NCI-H2107 treated with DMSO at 0.1 percent for 48 hours (cell line): ENCODE measurements around the gene MGST2.

ENCODE experiments used
- DNase-seq: peaks from one replicate; lab custom pipeline; 2025; ENCODE audit not compliant: unreplicated experiment; lab: John Stamatoyannopoulos, UW

The MGST2 gene

DNA sequence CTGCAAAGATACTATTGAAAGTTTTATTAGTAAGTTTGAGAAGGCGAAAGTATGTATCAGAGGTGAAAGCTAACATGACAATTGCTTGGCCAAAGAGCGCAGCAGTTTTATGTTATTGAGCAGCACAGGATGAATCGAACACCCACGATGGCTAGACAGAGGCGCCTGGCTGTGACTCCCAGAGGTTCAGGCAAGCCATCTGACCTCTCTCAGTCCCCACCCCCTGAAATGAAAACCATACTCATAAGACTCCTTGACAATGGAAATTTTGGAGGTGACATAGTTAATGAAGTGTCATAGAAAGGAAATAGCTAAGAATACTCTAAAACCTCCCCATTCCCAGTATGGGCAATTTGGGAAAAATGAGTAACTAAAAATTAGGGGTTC lies 70.6 kb downstream of the MGST2 start:
- no peak for DNase-seq

DNA sequence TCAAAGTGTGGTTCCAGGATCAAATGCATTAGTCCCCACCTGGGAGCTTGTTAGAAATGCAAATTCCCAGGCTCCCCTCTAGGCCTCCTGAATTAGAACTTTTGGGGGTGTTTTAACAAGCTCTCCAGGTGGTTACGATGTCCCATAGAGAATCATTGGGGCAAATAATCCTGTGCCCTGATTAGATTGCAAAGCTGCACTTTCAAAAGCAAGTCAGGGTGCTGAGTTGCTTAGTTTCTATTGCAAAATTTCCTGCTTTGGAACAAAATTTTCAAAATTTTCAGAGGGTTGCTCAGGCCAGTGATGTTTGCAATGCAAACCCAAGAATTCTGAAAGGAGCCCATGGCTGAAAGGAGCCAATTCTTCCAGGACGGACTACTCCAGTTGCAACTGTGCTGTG lies 71.0 kb downstream of the MGST2 start:
- DNase-seq: no peak

DNA sequence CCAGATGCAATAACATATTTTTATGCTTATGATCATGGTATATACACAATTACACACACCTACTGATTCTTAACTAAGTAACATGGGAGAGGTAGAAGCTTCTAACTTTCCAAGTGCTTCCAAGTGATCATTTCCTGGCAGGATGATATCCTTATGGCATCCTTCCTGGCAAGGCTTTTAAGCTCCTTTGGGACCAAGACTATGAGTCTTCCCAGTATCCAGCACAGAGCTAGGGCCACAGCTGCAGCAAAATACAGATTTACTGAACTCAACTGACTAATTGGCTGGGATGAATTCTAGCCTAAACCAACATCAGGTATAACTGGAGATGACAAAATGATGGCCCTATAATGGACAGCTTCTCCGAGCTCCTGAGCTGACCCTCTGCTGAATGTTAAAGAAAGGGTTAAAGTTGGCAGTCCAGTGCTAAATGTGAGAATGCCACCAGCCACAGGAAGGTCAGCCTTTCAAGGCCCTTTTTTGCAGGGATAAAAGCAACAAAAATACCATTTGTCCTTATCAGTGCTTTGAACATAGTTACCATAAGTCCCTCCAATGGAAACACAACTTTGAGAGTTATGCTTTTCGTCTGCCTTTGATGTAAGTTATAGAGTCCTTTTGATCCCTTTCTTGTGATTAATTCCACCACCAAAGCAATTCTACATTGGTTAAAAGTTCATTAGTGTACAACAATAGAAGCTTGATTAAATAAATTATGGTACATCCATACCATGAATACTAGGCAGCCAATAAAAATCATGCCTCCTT lies 73.4 kb downstream of the MGST2 start:
- DNase-seq: no peak

DNA sequence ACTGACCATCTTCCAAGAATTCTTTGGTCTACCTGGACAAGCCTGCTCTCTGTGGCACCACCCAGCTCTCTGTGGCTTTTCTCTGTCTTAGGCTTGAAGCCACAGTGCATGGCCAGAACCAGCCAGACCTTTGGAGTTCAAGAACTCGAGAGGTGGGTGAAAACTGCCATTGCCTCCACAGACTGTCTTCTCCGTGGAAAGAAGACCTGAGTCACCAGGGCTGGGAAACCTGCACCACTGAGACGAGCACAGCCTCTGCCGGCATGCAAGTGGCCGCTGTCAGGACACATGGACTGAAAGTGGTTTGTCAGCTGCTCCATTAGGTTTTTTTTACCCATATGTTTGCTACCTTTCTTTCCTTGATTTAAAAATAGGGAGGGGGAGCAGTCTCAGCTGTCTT lies 74.5 kb downstream of the MGST2 start:
- DNase-seq: no peak

DNA sequence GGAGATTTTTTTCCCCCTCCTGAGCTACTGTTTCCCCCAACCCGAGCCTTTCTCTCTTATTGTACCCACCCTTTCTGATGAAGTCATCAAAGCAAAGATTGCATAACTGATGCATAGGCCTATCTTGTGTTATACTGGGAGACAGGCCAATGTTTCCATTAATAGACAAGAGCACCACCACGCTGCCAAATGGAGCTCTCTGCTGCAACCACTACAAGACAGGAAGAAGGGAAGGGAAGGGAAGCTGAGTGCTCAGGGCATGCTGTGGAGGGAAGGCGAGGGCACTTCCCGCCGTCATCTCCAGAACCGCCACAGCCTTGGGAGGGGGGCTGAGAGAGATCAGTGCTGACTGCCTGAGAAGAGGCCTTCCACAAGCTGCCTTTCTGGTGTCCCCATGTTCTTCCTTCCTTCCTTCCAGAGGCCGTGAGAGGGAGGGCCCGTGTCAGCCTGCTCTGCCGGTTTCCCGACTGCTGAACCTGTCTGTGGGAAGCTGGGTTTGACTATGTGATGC lies 75.0 kb downstream of the MGST2 start:
- DNase-seq: peak; percentile 68

DNA sequence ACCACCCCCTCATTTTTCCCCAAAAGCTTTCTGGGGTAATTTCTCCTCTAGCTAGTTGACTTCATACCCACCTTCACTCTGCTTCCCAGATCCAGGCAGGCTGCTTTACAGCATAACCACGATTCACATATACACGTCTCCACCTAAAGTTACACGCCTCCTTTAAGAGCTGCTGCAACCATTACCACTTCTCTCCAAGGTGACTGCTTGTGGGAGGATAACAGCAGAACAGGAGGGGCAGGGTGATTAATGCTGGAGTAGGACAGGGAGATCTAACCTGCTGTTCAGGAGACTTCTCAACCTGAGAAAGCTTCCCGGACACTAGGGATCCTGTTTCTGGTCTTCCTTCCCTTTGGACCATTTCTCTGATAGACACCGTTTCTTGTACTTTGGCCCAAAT lies 77.4 kb downstream of the MGST2 start:
- no peak for DNase-seq

DNA sequence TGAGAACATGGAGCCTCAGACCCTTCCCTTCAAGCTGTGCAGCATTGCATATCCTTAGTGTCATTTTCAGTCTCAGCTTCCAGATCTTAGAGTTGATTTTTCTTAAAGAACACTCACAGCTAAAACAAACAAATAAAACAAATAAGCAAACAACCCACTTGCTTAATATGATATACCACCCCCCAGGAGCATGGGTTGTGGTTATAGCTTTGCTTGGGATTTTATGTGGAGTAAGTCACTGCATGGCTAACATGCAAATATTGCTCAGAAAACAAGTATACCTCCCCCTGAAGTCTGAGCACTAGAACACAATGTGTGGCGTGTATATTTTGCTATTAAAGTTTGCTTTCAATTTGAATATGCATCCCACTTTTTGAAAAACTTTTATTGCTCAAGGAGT lies 78.6 kb downstream of the MGST2 start:
- no peak for DNase-seq

DNA sequence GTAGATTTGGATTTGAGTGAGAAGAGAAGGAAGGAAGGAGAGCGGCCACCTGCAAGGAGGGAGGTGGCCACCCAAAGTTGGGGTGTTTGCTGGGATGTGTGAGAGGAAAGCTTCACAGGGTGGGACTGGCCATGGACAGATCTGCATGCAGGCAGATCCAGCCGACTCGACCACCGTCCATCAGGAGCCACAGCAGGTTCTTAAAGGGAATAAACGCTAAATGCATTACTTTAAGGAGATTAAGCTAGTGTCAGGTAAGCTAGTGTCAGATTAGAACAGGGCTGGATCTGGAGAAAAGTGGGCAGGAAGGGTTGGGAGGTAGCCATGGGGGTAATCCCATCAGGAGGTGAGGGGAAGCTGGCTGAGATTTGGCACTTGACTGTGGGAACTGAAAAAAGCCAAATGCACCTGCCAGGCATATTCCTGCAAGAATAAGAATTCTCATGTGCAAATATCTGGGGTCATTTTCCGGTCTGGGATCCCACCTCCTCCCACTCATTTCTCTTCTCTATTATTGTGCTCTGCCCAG lies 79.6 kb downstream of the MGST2 start:
- DNase-seq: no peak

DNA sequence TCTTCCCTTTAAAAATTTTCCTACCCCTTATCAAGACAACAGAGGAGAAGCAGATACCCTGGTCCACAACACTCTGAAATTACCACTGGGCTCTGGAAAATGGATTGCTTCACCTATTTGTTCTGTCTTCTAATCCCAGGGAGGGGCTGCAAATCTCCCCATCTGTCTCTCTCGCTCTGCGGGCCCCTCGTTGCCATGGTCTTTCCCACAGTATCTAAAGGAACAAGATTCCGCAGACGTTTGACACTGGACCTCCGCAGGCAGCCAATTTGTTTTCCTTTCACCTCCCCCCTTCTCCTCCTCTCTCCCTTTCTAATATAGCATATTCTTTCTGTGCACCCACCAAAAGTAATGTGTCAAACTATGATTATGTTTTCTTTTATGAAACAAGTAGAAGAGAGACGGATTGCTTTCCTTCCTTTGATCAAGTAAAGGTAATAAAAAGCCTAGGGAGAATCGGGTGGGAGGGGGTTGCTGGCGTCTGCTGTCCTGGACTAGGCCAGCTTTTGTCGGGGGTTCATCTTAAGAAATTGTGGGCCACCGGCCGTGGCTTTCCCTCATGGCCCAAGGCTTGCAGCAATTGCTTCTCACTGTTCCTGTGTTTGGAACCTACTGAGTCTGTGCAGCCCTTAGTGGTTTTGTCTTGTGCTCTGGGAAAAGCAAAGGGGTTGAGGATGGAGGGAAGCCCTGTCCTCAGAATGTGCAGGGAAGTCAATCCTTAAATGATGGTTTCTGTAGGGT lies 81.0 kb downstream of the MGST2 start:
- no peak for DNase-seq

DNA sequence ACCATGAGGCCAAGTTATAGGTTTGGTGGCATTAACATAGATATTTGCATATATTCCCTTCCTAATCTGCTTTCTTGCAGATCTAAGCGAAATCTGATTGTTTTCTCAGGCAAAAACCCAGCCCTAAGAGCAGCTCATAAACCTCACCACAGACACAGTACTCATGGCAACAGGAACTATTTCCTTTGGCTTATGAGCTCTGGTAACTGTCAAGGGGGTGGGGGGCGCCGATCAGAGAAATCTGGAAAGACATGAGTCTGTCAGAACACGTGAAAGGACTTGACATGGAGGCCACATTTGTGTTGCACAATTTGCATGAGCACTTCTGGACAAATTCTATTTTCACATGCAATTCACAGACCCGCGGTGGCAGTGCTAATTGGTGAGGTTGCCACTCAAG lies 83.7 kb downstream of the MGST2 start:
- DNase-seq: no peak

DNA sequence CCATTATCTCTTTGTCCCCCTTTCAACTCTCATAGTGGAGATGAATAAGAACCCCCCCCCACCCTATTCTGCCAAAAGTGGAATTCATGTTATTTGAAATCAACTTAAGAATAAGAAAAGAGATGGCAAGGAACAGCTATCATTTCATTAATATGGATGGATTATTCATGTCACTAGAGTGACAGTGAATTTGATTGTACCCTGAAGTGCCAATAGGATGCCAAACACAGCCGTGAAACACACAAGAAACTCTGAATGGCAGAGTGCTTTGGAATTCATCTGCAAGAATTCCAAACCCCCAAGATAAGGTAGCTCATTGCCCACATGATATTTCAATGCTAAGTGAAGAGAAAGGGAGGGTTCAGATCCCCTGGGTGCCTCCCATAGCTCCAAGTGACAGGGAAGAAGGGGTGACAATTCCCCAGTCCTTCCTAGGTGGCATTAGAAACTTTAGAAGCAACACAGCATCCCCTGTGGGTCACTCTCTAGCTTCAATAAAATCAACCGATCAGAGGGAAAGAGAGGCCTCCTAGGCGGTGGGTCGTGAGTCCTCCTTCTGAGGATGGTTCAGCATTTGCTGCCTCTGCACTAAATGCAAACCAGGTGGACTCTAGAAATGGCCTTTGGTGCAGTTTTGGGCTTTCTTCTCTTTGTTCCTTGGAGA lies 84.3 kb downstream of the MGST2 start:
- DNase-seq: no peak

DNA sequence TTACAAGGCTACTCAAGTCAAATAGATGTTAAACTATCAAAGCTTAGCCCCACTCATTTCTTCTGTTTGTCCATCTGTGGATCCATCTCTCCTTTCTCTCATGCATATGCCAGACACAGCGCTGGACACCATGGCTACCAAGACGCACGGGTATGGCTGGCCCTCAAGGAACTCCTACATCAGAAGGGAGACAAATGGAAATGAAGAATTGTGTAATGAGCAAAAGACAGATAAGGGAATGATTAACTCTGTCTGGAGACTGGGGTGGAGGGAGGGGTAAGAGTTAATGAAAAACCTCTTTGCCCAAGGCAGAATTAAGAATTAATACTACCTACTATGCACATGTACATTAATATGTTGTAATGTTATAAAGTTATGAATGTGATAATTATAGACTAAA lies 88.1 kb downstream of the MGST2 start:
- DNase-seq: no peak
